Smooth muscle cell (in vitro differentiated cells): ENCODE results near the gene KIF6. TPM values are rescaled to one million over a fixed set of nuclear protein-coding genes. Genes with fewer than 3 reads are reported as not detected.

Experiments used
- DNase-seq: peaks from one replicate; lab custom pipeline; 2025; ENCODE audit not compliant: unreplicated experiment; lab: John Stamatoyannopoulos, UW
- H2AFZ ChIP-seq: fragments of 200-600 bp; sonication (generic); 2 replicates; pipeline ENCODE4 v1.6.0; 2016; ENCODE audit warnings: antibody characterized with exemption, low read depth, mild to moderate bottlenecking
- H3F3A ChIP-seq: fragments of 200-600 bp; sonication (generic); 2 replicates; pipeline ENCODE4 v1.6.0; 2017; ENCODE audit warnings: antibody characterized with exemption, low read depth
- H3K27ac ChIP-seq: fragments of 200-600 bp; sonication (generic); 2 replicates; pipeline ENCODE4 v1.5.1; 2016; ENCODE audit warnings: low read depth, mild to moderate bottlenecking
- H3K27me3 ChIP-seq: fragments of 200-600 bp; sonication (generic); 2 replicates; pipeline ENCODE4 v1.6.1; 2016; ENCODE audit warnings: low read depth, mild to moderate bottlenecking
- H3K36me3 ChIP-seq: fragments of 200-600 bp; sonication (generic); 2 replicates; pipeline ENCODE4 v1.5.1; 2016; ENCODE audit warnings: low read depth
- H3K4me1 ChIP-seq: fragments of 200-600 bp; sonication (generic); 2 replicates; pipeline ENCODE4 v1.5.1; 2016; ENCODE audit warnings: low read depth
- H3K4me2 ChIP-seq: fragments of 200-600 bp; sonication (generic); 2 replicates; pipeline ENCODE4 v1.6.0; 2016; ENCODE audit warnings: mild to moderate bottlenecking
- H3K4me3 ChIP-seq: fragments of 200-600 bp; sonication (generic); 2 replicates; pipeline ENCODE4 v1.5.1; 2016; ENCODE audit warnings: mild to moderate bottlenecking
- H3K79me2 ChIP-seq: fragments of 200-600 bp; sonication (generic); 2 replicates; pipeline ENCODE4 v1.6.0; 2016; ENCODE audit warnings: low read depth, mild to moderate bottlenecking
- H3K9ac ChIP-seq: fragments of 200-600 bp; sonication (generic); 2 replicates; pipeline ENCODE4 v1.6.0; 2016; ENCODE audit warnings: low read depth
- H3K9me3 ChIP-seq: fragments of 200-600 bp; sonication (generic); replicated peaks from 2 replicates; pipeline ENCODE4 v1.5.1; 2016; ENCODE audit warnings: low read depth
- H4K20me1 ChIP-seq: fragments of 200-600 bp; sonication (generic); 2 replicates; pipeline ENCODE4 v1.6.0; 2016; ENCODE audit warnings: low read depth
- CTCF ChIP-seq: fragments of 200-600 bp; sonication (generic); IDR thresholded peaks from 2 replicates; pipeline ENCODE4 v1.5.1; 2017; ENCODE audit warnings: borderline replicate concordance, mild to moderate bottlenecking, antibody characterized with exemption; ENCODE audit not compliant: insufficient read depth, poor library complexity, severe bottlenecking
- WGBS: methylation state at CpG from one replicate; pipeline ENCODE4 v1.1.7; 2016; ENCODE audit warnings: low lambda C conversion rate; 5-methylcytosine and 5-hydroxymethylcytosine counted together
- polyA plus RNA-seq: library from polyadenylated mRNA; unstranded; fragments of >200 nt; fragmentation: Nextera tagmentation; extraction: Ambion mirVana; gene quantifications from 2 replicates; pipeline ENCODE4 v1.2.1, GENCODE V29; 2016
- total RNA-seq: library from RNA; depleted of rRNA; stranded (reverse); fragments of >200 nt; gene quantifications from 2 replicates; pipeline ENCODE4 v1.2.3, GENCODE V29; 2014

The KIF6 gene
- total and polyA plus RNA-seq, 2 experiments from 2014 or later, result 1.1 to 1.5 TPM

DNA sequence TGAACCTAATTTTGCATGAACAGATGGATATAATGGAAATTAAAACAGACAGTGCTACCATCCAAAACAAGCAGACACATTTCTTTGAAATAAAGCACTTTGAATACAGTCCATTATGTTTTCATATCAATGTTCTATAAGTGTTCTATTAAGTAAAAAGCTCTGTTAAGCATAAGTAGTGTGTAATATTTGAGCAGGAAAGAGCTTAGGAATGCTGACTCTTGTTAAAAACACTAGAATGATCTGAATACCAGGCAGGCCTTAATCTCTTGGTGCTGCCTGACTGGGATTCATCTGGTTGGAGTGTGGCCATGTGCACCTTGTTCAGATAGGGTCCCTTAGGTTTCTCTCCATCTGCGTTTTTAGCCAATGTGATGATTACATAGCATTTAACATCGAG, 130.9 kb downstream of the KIF6 start:
- Histone ChIP-seq H3K4me2 (peak overlapping the region; percentile 12), H4K20me1 (no peaks in the 10 kb centered on the region), H3K27ac (no peak overlapping the region), H3K4me3 (no peak overlapping the region), H3F3A (no peaks in the 10 kb centered on the region), H3K4me1 (no peaks in the 10 kb centered on the region), H3K9ac (no peak overlapping the region), H3K27me3 (no peaks in the 10 kb centered on the region), H3K9me3 (no peaks in the 10 kb centered on the region), H3K36me3 (no peaks in the 10 kb centered on the region), H2AFZ (no peak overlapping the region), H3K79me2 (no peaks in the 10 kb centered on the region)
- WGBS, result 84% methylated on average over 2 of the region's 2 CpGs
- no peak for DNase-seq
- TF ChIP-seq CTCF, result no peak

GRCh38 chr6:39593646-39594045, 131.6 kb downstream of the KIF6 start:
- no peak for TF ChIP-seq CTCF
- no peak for DNase-seq
- Histone ChIP-seq H3F3A (no peaks in the 10 kb centered on the region), H4K20me1 (no peaks in the 10 kb centered on the region), H3K79me2 (no peaks in the 10 kb centered on the region), H3K4me1 (no peaks in the 10 kb centered on the region), H3K4me2 (no peak overlapping the region), H2AFZ (no peak overlapping the region), H3K9ac (no peak overlapping the region), H3K36me3 (no peaks in the 10 kb centered on the region), H3K27me3 (no peaks in the 10 kb centered on the region), H3K9me3 (no peaks in the 10 kb centered on the region), H3K27ac (no peak overlapping the region), H3K4me3 (no peak overlapping the region)
- 84% methylated on average over 2 of the region's 2 CpGs for WGBS

DNA sequence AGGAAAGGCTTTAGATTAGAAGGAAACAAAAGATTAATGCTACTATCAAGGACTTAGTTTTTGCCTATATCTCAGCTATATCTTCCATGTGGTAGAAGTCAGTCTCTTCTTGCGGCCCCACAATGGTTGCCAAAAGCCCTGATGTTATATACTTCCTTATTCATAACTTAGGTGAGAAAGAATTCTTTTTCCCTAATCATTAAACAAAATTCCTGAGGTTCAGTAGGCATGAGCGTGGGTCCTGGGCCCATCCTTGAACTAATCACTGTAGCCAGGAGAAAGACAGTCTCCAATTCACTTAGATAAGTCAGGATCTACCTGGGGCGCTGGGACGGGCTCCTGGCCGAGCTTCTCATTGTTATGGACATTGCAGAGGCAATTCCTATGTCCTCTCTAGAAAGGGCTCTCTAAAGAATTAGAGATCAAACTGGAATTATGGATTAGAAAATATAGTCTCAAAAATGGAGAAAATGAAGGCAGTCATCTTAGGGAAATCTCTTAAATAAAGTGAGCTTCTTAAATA, 134.3 kb downstream of the KIF6 start:
- Histone ChIP-seq H3K79me2 (no peaks in the 10 kb centered on the region), H2AFZ (no peak overlapping the region), H3K9ac (no peak overlapping the region), H3K36me3 (no peaks in the 10 kb centered on the region), H3K9me3 (no peaks in the 10 kb centered on the region), H3K4me2 (no peak overlapping the region), H3K4me1 (no peaks in the 10 kb centered on the region), H3K27me3 (no peaks in the 10 kb centered on the region), H3K27ac (no peak overlapping the region), H3F3A (no peaks in the 10 kb centered on the region), H4K20me1 (no peaks in the 10 kb centered on the region), H3K4me3 (no peak overlapping the region)
- WGBS, result 81% methylated on average over 5 of the region's 5 CpGs
- DNase-seq, result no peak
- TF ChIP-seq CTCF, result no peak

- H3K4me3 ChIP-seq, result no peak overlapping the region
- H4K20me1 ChIP-seq, result no peaks in the 10 kb centered on the region
- TF ChIP-seq CTCF, result no peak
- WGBS, result 82% methylated on average over 4 of the region's 4 CpGs
- no peaks in the 10 kb centered on the region for H3K27me3 ChIP-seq
- H3F3A ChIP-seq, result no peaks in the 10 kb centered on the region
- no peaks in the 10 kb centered on the region for H3K79me2 ChIP-seq
- no peak overlapping the region for H3K27ac ChIP-seq
- H3K4me2 ChIP-seq, result no peak overlapping the region
- no peaks in the 10 kb centered on the region for H3K4me1 ChIP-seq
- H2AFZ ChIP-seq, result no peak overlapping the region
- DNase-seq, result no peak
- no peaks in the 10 kb centered on the region for H3K9me3 ChIP-seq
- no peak overlapping the region for H3K9ac ChIP-seq
- H3K36me3 ChIP-seq, result no peaks in the 10 kb centered on the region
Measured at GRCh38 chr6:39587080-39587479, 138.1 kb downstream of the KIF6 start.
